DLD1 (cell line): ENCODE data around the gene TDRKH.
"Not testable (repeated sequence)": the region's sequence is repeated elsewhere in the genome, so short reads cannot be mapped to it uniquely, and the experiment has no call there.

Experiments
- in situ Hi-C: cut with HindIII; loops from 2 replicates; pipeline ENCODE4 v1.10.0; 2017; ENCODE audit warnings: low sequenced_read_pairs

Gene TDRKH

GRCh38 chr1:151773702-151774101 is 16.6 kb downstream of the TDRKH start:
- in situ Hi-C loops: no loop called here

- in situ Hi-C loops: not testable (repeated sequence)
Observed at GRCh38 chr1:151769270-151769669, 21.0 kb downstream of the TDRKH start.

GRCh38 chr1:151768351-151769066 is 21.8 kb downstream of the TDRKH start:
- in situ Hi-C loops: not testable (repeated sequence)

- in situ Hi-C loops: no loop called here
Observed at GRCh38 chr1:151763990-151764389, 26.3 kb downstream of the TDRKH start.

GRCh38 chr1:151762941-151763921 is 27.1 kb downstream of the TDRKH start, which contains the start of gene MRPL9:
Gene MRPL9, minus strand, starts transcription at chr1:151763496. Its CDS starts 17 bp downstream, at chr1:151763479.
- in situ Hi-C loops: no loop called here

- in situ Hi-C loops: no loop called here
Observed at GRCh38 chr1:151760597-151761385, 29.5 kb downstream of the TDRKH start.

- in situ Hi-C loops: no loop called here
Observed at GRCh38 chr1:151759241-151759640, 31.1 kb downstream of the TDRKH start.

GRCh38 chr1:151756291-151756690 is 34.0 kb downstream of the TDRKH start:
- in situ Hi-C loops: no loop called here

- in situ Hi-C loops: loop anchor here (5.0 kb wide), 1 partner anchor 334 kb away; no protein-coding TSS in a partner anchor
Observed at GRCh38 chr1:151741516-151741915, 48.8 kb downstream of the TDRKH start.

- in situ Hi-C loops: loop anchor here (5.0 kb wide), 1 partner anchor 332 kb away; no protein-coding TSS in a partner anchor
Observed at GRCh38 chr1:151739590-151740355, 50.5 kb downstream of the TDRKH start.

GRCh38 chr1:151737479-151737878 is 52.8 kb downstream of the TDRKH start:
- in situ Hi-C loops: no loop called here

- in situ Hi-C loops: no loop called here
Observed at GRCh38 chr1:151737026-151737425, 53.3 kb downstream of the TDRKH start.

- in situ Hi-C loops: not testable (repeated sequence)
Observed at GRCh38 chr1:151733995-151734394, 56.3 kb downstream of the TDRKH start.

- in situ Hi-C loops: no loop called here
Observed at GRCh38 chr1:151733126-151733525, 57.2 kb downstream of the TDRKH start.

- in situ Hi-C loops: loop anchor here (10.0 kb wide), 1 partner anchor 305 kb away; no protein-coding TSS in a partner anchor
Observed at GRCh38 chr1:151729966-151730291, 60.4 kb downstream of the TDRKH start.

GRCh38 chr1:151729157-151729965 is 60.9 kb downstream of the TDRKH start:
- in situ Hi-C loops: loop anchor here (10.0 kb wide), 1 partner anchor 305 kb away; no protein-coding TSS in a partner anchor

- in situ Hi-C loops: loop anchor here (10.0 kb wide), 1 partner anchor 304 kb away; no protein-coding TSS in a partner anchor
Observed at GRCh38 chr1:151728151-151729054, 61.9 kb downstream of the TDRKH start.
